GM12878 (cell line): ENCODE results near the gene MARCHF6. TPM values are rescaled to one million over a fixed set of nuclear protein-coding genes. Genes with fewer than 3 reads are reported as not detected.

Experiments
- ATAC-seq: fragments of 200-7000 bp; cut with Tn5 transposase; 3 replicates; pipeline ENCODE4 v1.9.1; 2020; ENCODE audit warnings: mild to moderate bottlenecking, moderate library complexity
- BruUV-seq: library from RNA; stranded (reverse); fragments of 400-500 nt; replicated peaks from 2 replicates; lab custom pipeline; 2021; lab: Mats Ljungman, UMichigan
- CTCF ChIA-PET: fragments of 300-600 bp; sonication (Branson Sonifier 250); formaldehyde crosslinking; extraction: SDS; loops from one replicate; lab custom pipeline; 2021; ENCODE audit warnings: inconsistent platforms; lab: Yijun Ruan, JAX
- POLR2A ChIA-PET: fragments of 350-600 bp; formaldehyde crosslinking; extraction: SDS; loops from one replicate; lab custom pipeline; 2021; ENCODE audit warnings: inconsistent platforms; lab: Charles Lee
- RAD21 ChIA-PET: fragments of 300-600 bp; sonication (Branson Sonifier 250); formaldehyde crosslinking; loops from one replicate; lab custom pipeline; 2023; ENCODE audit warnings: antibody characterized with exemption; ENCODE audit not compliant: unreplicated experiment; lab: Charles Lee
- SMC1A ChIA-PET: fragments of 300-600 bp; sonication (Branson Sonifier 250); formaldehyde crosslinking; loops from one replicate; lab custom pipeline; 2023; ENCODE audit not compliant: unreplicated experiment, uncharacterized antibody; lab: Charles Lee
- DNase-seq: peaks from one replicate; pipeline ENCODE4 v3.0.0-alpha.2; 2011; ENCODE audit warnings: low read depth, low spot score
- FAIRE-seq: peaks from 3 replicates; lab custom pipeline; 2011; peaks lifted over from hg19 to GRCh38; lab: Jason Lieb, UNC
- H2AFZ ChIP-seq: 2 replicates; pipeline ENCODE4 v1.6.0; 2011; ENCODE audit warnings: low read depth, low read length, control low read depth; ENCODE audit not compliant: control insufficient read depth
- H3K27ac ChIP-seq: 2 replicates; pipeline ENCODE4 v1.5.1; 2011; ENCODE audit warnings: control low read depth; ENCODE audit not compliant: control insufficient read depth, insufficient read depth
- H3K27me3 ChIP-seq, 2 experiments: replicated peaks in 1 of 2; 2 replicates each; pipeline versions ENCODE4 v1.6.0 to v1.6.1; 2011; ENCODE audit warnings: low read length in 1 of 2; ENCODE audit not compliant: control insufficient read depth in 2 of 2, insufficient read depth in 2 of 2
- H3K36me3 ChIP-seq, 2 experiments: 2 replicates each; pipeline ENCODE4 v1.5.1; 2011; ENCODE audit warnings: low read length in 1 of 2; ENCODE audit not compliant: control insufficient read depth in 2 of 2, insufficient read depth in 2 of 2
- H3K4me1 ChIP-seq: 2 replicates; pipeline ENCODE4 v1.6.1; 2011; ENCODE audit warnings: mild to moderate bottlenecking, low read length, moderate library complexity, mixed read lengths; ENCODE audit not compliant: control insufficient read depth, insufficient read depth
- H3K4me2 ChIP-seq: 2 replicates; pipeline ENCODE4 v1.6.0; 2011; ENCODE audit warnings: control low read depth; ENCODE audit not compliant: control insufficient read depth, insufficient read depth
- H3K4me3 ChIP-seq: fragments of 200-600 bp; sonication (generic); 2 replicates; pipeline ENCODE4 v1.5.1; 2016
- H3K79me2 ChIP-seq: 2 replicates; pipeline ENCODE4 v1.6.0; 2011; ENCODE audit warnings: low read length; ENCODE audit not compliant: control insufficient read depth, insufficient read depth
- H3K9ac ChIP-seq: 2 replicates; pipeline ENCODE4 v1.8.0; 2011; ENCODE audit warnings: low read length, control low read depth, mixed read lengths; ENCODE audit not compliant: control insufficient read depth, insufficient read depth
- H3K9me3 ChIP-seq: replicated peaks from 3 replicates; pipeline ENCODE4 v1.5.1; 2011; ENCODE audit warnings: mild to moderate bottlenecking, low read length; ENCODE audit not compliant: control insufficient read depth, insufficient read depth
- H4K20me1 ChIP-seq: 2 replicates; pipeline ENCODE4 v1.6.0; 2011; ENCODE audit not compliant: control insufficient read depth, insufficient read depth
- ATF7 ChIP-seq: fragments of 450-650 bp; IDR thresholded peaks from 2 replicates; pipeline ENCODE4 v1.6.1; 2016; ENCODE audit warnings: low read depth, mild to moderate bottlenecking
- BMI1 ChIP-seq: fragments of 450-650 bp; IDR thresholded peaks from 2 replicates; pipeline ENCODE4 v1.6.1; 2016; ENCODE audit warnings: mild to moderate bottlenecking, moderate library complexity, borderline replicate concordance
- CBX3 ChIP-seq: fragments of 200-600 bp; sonication (generic); IDR thresholded peaks from 2 replicates; pipeline ENCODE4 v1.6.1; 2016; ENCODE audit warnings: low read depth, borderline replicate concordance
- CUX1 ChIP-seq: IDR thresholded peaks from 2 replicates; pipeline ENCODE4 v1.6.1; 2012; ENCODE audit warnings: improper control_type of control experiment, low read depth, low read length; ENCODE audit not compliant: insufficient replicate concordance
- E2F4 ChIP-seq: IDR thresholded peaks from 2 replicates; pipeline ENCODE4 v1.6.1; 2012; ENCODE audit warnings: low read depth, low read length, improper control_type of control experiment
- EP300 ChIP-seq, 2 experiments: fragments of 150-350 bp in 1 of 2; IDR thresholded peaks; 2 replicates each; pipeline ENCODE4 v1.6.1; 2011 to 2012; ENCODE audit warnings: low read depth in 2 of 2, low read length in 2 of 2, borderline replicate concordance in 1 of 2, improper control_type of control experiment in 1 of 2, inconsistent platforms in 1 of 2; ENCODE audit not compliant: control insufficient read depth in 1 of 2
- GABPA ChIP-seq: IDR thresholded peaks from 2 replicates; pipeline ENCODE4 v1.6.1; 2014; ENCODE audit warnings: antibody characterized with exemption, low read depth, mild to moderate bottlenecking, inconsistent platforms
- MLLT1 ChIP-seq: fragments of 450-650 bp; IDR thresholded peaks from 2 replicates; pipeline ENCODE4 v1.6.1; 2016; ENCODE audit warnings: mild to moderate bottlenecking
- PBX3 ChIP-seq: IDR thresholded peaks from 2 replicates; pipeline ENCODE4 v1.6.1; 2011; ENCODE audit warnings: mild to moderate bottlenecking, low read depth, low read length, moderate library complexity; ENCODE audit not compliant: insufficient replicate concordance
- PKNOX1 ChIP-seq: fragments of 450-650 bp; IDR thresholded peaks from 2 replicates; pipeline ENCODE4 v1.6.1; 2016; ENCODE audit warnings: mild to moderate bottlenecking
- RBBP5 ChIP-seq: fragments of 200-600 bp; sonication (generic); conservative IDR thresholded peaks from 2 replicates; pipeline ENCODE4 v1.6.1; 2016
- SUPT20H ChIP-seq: IDR thresholded peaks from 2 replicates; pipeline ENCODE4 v1.6.1; 2011; ENCODE audit warnings: low read depth, mild to moderate bottlenecking, low read length, moderate library complexity, borderline replicate concordance; ENCODE audit not compliant: control insufficient read depth
- WGBS: methylation state at CpG from one replicate; pipeline ENCODE4 v1.1.6; 2016; ENCODE audit warnings: low lambda C conversion rate; ENCODE audit not compliant: insufficient replicate concordance, insufficient coverage; ENCODE audit errors: missing lambda C conversion rate; 5-methylcytosine and 5-hydroxymethylcytosine counted together
- in situ Hi-C: fragments of 300-500 bp; cut with MboI; formaldehyde crosslinking; loops from 9 replicates; pipeline ENCODE4 v1.14.3; 2018; ENCODE audit warnings: mixed read lengths
- intact Hi-C: fragments of 100-400 bp; cut with micrococcal nuclease; formaldehyde crosslinking; loops from one replicate; pipeline ENCODE4 v1.14.2; 2022; ENCODE audit not compliant: unreplicated experiment
- polyA plus RNA-seq, 11 experiments: library from polyadenylated mRNA; depleted of rRNA in 4 of 11; unstranded in 6 of 11; stranded (reverse) in 5 of 11; fragments of >200 nt; fragmentation: Nextera tagmentation in 4 of 11; fragmentation: Illumina TruSeq in 1 of 11; extraction: Ambion mirVana in 4 of 11; extraction: Trizol in 1 of 11; gene quantifications; 1 replicate in 1 of 11; 2 replicates in 10 of 11; pipeline versions ENCODE4 v1.2.1 to v1.2.3, GENCODE V29; 2011 to 2016; ENCODE audit warnings: inconsistent platforms in 2 of 11, missing spikeins in 2 of 11, low read depth in 1 of 11
- total RNA-seq, 4 experiments: library from RNA; depleted of rRNA in 3 of 4; stranded (reverse); fragments of >200 nt in 3 of 4; fragmentation: Illumina TruSeq in 1 of 4; extraction: Trizol in 1 of 4; gene quantifications; 2 replicates each; pipeline versions ENCODE4 v1.2.1 to v1.2.3, GENCODE V29; 2013 to 2021

MARCHF6 gene
- total and polyA plus RNA-seq, 10 of the 15 experiments (the other 5 are each of a cell fraction or from before 2014, with no cell fraction given) = 39.1 to 172 (median 61.0) TPM

GRCh38 chr5:10400411-10400810 lies 46.9 kb downstream of the MARCHF6 start:
- H3K36me3 ChIP-seq = peaks cover 6 to 23% of the 10 kb centered on the region in 2 experiments
- SMC1A ChIA-PET = interaction anchor here (1.0 to 1.3 kb wide), 3 partner anchors 16 to 47 kb away, joined by 3 to 4 read pairs (median 3); partner anchors contain the start of gene MARCHF6
- H3K4me2 ChIP-seq = no peak overlapping the region
- in situ Hi-C loops = no loop called here
- H3K9me3 ChIP-seq = no peaks in the 10 kb centered on the region
- BruUV-seq = no TSS peak
- ATAC-seq = no peak
- 98% methylated on average over 2 of the region's 2 CpGs for WGBS
- RAD21 ChIA-PET = no interaction called here
- H3K27ac ChIP-seq = peak overlapping the region; percentile 35; the same call in 1 of the 2 replicates
- POLR2A ChIA-PET = no interaction called here
- no peak overlapping the region for H3K4me3 ChIP-seq
- no peak for FAIRE-seq
- peaks cover 10% of the 10 kb centered on the region; the same call in 1 of the 2 replicates for H3K4me1 ChIP-seq
- intact Hi-C loops = loop anchor here (5.0 kb wide), 1 partner anchor 43 kb away; no protein-coding TSS in a partner anchor
- no peak for DNase-seq
- CTCF ChIA-PET = interaction anchor here (0.6 to 1.0 kb wide), 2 partner anchors 43 to 414 kb away, joined by 3 to 4 read pairs; no protein-coding TSS in a partner anchor
- no peaks in the 10 kb centered on the region for H3K79me2 ChIP-seq
- no peaks in the 10 kb centered on the region for H3K27me3 ChIP-seq
- no peak overlapping the region for H2AFZ ChIP-seq
- H3K9ac ChIP-seq = no peak overlapping the region
- H4K20me1 ChIP-seq = no peaks in the 10 kb centered on the region; the same call in 1 of the 2 replicates
- no peak for TF ChIP-seq CUX1
- TF ChIP-seq GABPA = no peak
- no peak for TF ChIP-seq SUPT20H
- no peak for TF ChIP-seq MLLT1
- no peak for TF ChIP-seq ATF7
- TF ChIP-seq E2F4 = no peak
- TF ChIP-seq BMI1 = no peak
- no peak for TF ChIP-seq PKNOX1
- no peak for TF ChIP-seq CBX3
- no peak for TF ChIP-seq PBX3
- no peak for TF ChIP-seq RBBP5
- TF ChIP-seq EP300 (IDR thresholded peaks at IDR 0.05; ENCODE audit: borderline replicate concordance in 1 of 2, control insufficient read depth in 1 of 2, low read depth in 2 of 2, low read length in 2 of 2) = no peak
